HG03521 (cell line): Measurements from ENCODE around the gene C1orf35.
"Not testable (repeated sequence)": the region's sequence is repeated elsewhere in the genome, so short reads cannot be mapped to it uniquely, and the experiment has no call there.

ENCODE experiments used
- ATAC-seq: cut with Tn5 transposase; IDR thresholded peaks from one replicate; pipeline ENCODE4 v1.9.1; 2021; ENCODE audit warnings: mild to moderate bottlenecking, moderate library complexity; ENCODE audit not compliant: unreplicated experiment

C1orf35 gene

DNA sequence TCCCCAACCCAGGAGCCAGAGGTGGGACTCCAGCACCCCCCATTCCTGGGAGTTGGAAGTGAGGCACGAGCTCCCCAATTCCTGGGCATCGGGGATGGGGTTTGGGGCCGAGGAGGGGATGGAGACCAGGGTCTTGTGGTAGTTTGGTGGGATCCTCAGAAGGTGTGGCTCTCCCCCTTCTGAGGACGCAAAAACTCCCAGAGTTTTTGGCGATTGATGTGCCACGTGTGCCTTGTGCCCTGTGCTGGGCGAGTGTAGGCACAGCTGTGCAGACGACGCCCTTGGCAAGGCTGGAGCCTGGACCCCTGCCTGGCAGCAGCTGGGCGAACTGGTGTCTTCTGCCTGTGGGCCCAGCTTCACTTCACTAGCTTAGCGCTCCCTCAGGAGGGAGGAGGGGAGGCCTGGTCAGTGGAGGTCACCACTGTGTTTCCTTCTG lies 39.6 kb upstream of the C1orf35 start:
- no peak for ATAC-seq

DNA sequence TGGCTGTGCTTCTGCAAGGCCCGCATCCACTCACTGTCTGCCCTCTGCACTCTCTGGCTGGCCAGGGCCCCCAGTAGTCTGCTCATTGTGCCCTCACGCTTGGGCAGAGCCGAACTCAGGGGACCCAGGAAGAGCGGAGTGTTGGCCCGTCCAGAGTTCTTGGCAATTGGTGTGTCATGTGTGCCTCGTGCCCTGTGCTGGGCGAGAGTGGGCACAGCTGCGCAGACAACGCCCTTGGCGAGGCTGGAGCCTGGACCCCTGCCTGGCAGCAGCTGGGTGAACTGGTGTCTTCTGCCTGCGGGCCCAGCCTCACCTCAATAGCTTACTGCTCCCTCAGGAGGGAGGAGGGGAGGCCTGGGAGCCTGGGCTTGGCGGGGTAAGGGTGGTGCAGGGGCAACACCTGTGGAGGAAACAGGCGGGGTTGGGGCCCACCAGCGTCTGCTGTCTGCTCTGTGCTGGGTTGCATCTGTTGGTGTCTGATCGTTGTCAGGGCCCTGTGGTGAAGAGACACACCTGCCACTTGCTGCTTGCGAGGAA lies 39.1 kb upstream of the C1orf35 start:
- no peak for ATAC-seq

DNA sequence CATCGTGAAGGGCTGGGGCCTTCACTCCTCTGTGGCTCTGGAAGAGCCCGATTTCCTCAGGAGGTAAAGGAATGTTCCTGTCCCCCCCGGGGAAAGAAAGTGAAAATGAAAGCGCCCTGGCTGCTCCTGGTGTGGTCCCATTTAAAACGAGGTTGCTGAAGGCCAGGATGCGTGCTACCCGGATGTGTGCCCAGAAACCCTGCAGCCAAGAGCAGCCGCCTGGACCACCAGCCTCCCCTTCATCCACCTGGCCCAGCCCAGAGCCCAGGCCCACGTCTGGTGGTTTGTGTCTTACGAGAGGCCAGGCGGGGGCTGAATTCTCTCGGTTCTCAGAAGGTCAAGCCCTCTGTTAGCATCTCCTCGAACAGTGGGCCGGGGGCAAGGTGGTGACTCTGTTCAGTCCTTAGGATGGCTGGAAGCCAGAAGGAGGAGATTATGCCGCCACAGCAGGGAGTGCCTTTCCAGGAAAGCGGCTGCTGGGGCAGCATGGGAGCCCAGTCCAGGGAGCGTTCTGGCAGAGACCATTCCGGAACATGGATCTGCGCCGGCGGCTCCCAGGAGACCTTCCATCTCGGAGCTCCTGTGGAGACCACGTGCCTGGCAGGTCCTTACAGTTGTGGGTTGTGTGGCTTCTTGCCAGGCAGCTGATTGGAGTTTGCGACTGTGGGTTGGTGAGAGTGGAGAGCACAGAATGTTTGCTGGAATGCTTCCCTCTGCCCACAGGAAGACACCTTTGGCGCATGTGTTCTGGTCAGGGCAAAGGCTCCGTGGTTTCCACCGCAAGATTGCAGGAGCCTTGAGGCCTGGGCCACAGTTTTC lies 38.3 kb upstream of the C1orf35 start:
- ATAC-seq, result no peak

DNA sequence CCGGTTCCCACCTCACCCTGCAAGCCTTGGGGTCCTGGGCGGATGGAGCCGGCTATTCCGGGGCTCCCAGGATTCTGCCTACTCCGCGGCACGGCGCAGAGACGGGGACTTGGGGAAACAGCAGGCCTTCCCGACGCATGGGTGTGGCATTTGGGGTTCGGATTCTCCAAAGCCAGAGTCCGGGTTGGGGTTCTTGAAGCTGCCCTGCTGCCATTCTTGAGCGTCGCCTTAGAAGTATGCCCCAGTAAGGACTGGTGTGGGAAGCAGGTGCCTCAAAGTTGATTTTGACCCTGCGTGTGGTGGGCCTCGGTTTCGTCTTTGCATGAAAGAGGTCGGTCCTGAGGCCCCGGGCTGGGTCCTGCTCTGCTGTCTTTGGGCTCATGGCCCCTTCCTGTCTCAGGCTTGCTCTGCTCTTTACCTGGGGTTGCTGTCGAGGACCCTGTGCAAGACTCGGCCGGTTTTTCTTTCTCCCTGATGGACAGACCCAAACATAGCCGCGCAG lies 37.6 kb upstream of the C1orf35 start:
- ATAC-seq, result no peak

DNA sequence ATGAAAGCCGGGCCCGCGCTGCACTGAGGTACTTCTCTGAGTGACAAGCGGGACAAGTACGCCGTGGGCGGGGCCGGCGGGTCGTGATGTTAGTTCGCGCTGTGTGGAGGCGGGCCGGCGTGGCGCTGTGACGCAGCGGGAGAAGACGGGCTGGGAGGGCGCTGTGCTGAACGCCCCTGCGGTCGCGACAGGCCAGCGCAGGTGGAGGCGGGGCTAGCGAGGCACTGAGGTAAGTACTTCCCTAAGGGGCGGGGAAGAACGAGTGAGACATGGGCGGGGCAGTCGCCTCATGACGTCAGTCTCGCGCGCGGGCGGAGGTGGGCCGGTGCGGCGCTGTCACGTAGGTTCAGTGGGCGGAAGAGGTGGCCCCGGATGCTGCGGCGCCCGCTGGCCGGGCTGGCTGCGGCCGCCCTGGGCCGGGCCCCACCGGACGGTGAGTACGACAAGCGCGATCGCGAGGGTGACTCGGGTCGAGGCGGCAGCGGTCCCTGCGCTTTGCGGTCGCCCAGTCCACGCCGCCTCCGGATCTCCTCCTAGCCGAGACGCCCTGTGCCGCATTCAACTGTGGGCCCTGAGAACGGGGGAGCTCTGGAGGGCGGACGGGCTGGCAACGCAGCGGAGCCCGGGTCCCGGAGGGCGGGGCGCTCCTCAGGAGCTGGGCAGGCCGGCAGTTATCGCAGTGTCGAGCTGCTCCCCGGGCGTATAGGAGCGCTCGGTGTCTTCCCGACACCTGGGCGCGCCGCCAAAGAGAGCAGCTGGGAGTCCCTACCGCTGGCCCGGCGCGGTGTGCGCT lies 37.0 kb upstream of the C1orf35 start, which contains the start of gene GUK1:
Gene GUK1 (plus strand): TSS at position 349 of the 793 bp plus-strand sequence. CDS start 24 bp downstream, at position 373.
- peak; percentile 88 for ATAC-seq

DNA sequence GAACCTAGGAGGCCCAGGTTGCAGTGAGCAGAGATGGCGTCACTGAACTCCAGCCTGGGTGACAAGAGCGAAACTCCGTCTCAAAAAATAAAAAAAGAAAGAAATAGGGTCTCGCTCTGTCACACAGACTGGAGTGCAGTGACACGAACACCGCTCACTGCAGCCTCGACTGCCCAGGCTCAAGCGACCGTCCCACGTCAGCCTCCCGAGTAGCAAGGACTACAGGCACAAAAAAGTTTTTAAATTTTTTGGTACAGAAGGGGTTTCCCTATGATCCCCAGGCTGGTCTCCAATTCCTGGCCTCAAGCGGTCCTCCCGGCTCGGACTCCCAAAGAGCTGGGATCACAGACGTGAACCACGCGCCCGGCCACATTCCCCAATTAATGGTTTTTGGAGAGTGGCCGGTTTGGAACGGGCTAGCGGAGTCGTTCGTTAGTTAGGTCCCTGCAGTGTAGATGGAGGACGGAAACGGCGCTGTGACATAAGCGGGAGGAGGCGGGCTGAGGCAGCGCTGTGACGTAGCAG lies 36.3 kb upstream of the C1orf35 start:
- no peak for ATAC-seq

DNA sequence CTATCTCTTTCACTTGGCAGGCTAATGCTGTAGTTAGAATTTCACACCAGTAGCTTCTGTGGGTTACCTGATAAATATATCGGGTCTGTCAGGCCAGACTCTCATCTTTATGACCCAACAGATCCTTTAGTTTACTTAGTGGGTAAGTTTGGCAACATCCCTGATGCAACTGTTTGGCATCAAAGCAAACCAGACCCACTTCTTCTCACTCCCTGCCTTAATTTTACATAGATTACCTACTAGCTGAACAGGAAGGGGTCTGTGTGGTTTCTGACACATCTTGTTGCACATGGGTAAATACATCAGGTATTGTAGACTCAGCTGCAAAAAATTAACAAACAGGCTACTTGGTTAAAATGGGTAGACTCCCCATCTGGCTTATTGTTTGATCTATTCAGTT lies 33.8 kb upstream of the C1orf35 start:
- no peak for ATAC-seq

DNA sequence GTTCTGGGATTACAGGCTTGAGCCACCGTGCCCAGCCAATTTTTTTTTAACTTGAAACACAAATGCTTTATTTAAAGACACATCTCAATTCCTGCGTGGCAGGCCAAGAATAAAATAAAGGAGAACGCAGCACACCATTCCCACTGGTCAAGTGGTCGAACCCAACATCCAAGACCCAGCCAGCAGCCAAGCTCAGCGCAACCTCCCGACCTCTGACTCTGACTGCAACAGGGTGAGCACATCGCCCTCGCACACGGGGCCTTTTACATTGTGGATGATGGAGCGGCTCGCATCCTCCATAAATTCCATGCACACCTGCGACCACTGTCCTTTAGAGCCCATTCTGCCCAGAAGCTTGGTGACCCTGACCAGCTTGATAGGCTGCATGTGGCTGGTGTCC lies 31.5 kb upstream of the C1orf35 start:
- no peak for ATAC-seq

DNA sequence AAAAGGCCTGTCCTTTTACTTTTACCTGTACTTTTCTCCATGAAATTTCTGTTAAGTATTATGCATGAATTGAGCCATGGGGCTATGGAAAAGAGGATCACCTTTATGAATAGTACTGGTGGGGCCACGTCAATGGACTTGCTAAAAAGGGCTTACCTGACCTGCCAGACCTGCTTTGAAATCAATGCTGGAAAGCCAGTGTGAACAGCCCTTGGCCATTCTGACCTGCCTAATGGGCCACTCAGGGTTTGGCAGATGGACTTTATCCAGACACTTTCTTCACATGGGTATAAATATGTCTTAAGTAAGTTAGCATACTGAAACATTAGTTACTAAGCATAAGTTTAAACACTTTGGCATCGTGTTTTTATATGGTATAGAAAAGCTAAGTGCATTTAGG lies 28.6 kb upstream of the C1orf35 start:
- ATAC-seq, result no peak

DNA sequence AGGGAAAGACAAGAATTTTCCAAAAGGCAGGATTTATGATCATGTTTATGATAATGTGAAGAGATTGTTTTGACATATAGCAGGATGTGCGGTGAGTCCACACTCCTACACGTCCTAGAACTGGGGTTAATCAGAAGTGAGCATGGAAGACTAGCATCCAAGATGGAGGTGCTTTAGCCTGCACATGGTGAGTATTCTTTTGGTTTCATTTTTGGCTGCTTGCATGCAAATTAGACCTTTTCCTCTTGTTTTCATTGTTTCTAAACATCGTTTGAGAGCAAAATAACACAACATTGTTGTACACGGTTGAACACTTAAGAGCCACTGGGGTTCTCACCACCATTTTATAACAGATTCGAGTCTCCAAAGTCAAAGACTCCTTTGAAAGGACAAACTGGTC lies 22.1 kb upstream of the C1orf35 start:
- ATAC-seq, result no peak

DNA sequence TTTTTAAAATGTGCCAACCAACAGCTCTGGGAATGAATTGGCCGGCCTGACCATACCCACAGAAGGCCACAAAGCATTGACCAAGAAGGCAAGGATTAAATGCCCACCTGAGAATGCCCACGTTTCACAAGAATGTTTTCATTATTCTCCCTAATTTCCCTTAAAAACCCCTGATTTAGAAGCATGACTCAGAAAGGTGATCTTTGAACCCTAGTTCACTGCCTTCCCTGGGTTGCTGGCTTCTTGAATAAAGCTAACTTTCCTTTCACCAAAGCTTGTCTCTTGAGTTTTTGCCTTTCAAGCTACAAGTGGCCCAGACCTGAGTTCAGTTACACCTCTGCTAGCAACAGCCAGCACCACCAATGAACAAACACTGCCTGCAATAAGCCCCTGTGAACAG lies 20.4 kb upstream of the C1orf35 start:
- ATAC-seq, result no peak

DNA sequence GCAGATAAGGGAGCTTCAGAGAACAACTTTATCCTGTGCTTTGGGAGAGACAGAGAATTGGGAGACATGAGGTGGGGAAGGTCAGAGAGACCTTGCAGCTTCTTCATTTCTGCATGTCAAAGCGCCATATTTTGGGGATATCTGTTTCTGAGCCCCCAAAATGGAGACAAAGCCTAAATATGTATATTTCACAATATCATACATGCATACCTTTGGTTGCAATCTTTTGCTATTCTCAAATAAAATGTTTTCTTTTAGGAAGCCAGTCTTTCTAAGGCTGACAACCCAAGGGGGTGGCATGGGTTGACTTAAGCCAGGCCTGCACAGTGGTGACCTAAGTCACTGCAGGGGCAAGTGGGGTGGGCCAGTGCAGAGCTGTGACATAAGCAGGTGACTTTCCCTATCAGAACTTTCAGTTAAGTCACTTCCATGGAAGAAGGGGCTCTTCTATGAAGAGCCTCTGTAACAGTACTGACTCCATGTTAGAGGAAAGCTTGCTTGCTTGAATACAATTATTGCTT lies 19.9 kb upstream of the C1orf35 start:
- no peak for ATAC-seq

DNA sequence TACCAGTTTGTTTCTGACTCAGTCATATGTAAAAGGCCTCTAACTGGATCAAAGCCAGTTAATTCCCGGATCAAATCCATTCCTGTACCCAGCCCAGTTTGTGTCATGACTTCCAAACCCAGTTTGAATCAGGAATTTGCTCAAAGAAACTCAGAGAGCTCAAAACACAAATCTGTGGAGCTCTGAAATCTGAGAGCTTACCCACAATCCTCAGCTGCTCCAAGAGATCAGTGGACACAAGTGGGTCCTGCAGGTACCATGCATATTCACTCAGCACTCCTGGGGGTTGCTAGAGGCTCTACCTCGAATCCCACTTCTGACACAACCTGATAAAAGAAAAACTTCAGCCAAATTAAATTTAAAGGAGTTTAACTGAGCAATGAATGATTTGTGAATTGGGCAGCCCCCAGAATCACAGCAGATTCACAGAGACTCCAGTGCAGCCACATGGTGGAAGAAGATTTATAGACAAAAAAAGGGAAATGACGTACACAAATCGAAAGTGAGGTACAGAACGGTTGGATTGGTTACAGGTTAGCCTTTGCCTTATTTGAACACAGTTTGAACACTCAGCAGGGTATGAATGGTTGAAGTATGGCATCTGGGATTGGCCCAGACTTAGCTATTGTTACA lies 17.8 kb upstream of the C1orf35 start:
- ATAC-seq, result no peak

DNA sequence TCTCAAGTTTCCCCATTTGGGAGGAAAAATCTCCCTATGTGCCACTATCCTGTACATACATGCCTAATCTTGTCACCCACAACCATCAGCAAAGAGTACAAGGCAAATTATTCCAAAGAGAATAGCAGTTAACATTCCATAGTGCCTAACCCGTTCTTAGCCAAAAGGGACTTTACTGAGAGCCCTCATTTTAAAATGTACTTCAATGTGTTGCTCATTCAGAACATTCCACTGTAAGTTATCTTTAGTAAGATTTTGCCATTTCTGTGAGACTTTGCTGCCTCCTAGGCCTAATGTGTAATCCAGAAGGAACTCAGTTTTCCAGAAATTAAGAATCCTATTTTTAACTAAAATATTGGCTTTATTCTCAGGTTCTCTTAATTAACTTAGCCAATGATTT lies 17.2 kb upstream of the C1orf35 start:
- no peak for ATAC-seq

DNA sequence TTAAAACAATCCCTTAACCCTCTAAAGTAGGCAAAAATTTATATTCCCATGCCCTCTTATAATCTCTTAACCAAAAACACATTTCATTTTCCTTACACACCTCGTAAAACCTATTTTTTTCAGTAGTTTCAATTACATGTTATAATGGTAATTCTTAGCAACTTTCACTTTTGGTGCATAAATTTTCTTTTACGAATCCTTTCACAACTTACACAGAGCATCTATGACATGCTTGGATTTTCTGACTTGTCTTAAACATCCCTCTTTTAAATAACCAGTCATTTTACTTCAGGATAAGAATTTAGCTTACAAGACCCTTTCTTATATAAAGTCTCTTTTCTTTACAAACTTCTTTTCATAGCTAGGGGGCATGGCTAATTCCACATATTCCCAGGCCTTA lies 14.9 kb upstream of the C1orf35 start:
- ATAC-seq, result no peak

DNA sequence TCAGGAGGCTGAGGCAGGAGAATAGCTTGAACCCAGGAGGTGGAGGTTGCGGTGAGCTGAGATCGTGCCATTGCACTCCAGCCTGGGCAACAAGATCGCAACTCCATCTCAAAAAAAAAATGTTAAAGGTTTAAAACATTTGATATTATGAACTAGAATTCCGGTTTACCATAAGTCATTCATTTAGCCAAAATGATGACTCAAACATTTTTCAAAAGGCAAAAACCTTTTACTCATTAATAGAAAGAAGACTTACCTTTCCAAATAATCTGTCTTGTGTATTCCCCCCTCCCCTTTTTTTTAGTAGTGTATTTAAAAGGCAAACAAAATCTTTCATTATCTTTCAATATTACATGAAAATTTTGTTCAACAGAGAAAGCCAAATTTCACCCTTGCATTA lies 14.2 kb upstream of the C1orf35 start:
- ATAC-seq, result no peak

DNA sequence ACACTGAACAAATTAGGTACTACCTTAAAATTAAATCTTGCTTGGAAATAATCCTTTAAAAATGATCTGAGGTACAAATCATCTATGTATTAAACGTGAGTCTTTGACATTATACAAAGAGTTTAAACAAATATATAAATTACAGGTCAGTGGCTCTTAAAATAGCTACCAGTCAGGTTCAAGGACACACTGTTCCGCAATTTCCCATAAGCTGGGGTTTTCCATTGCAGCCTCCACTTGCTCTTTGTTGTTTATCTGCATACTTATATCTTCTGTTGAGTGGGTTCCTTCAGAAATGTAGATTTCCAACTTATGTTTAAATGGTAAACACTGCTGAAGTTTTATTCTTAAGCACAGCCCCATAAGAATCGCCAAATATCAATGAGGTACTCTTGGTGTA lies 11.7 kb upstream of the C1orf35 start:
- no peak for ATAC-seq

DNA sequence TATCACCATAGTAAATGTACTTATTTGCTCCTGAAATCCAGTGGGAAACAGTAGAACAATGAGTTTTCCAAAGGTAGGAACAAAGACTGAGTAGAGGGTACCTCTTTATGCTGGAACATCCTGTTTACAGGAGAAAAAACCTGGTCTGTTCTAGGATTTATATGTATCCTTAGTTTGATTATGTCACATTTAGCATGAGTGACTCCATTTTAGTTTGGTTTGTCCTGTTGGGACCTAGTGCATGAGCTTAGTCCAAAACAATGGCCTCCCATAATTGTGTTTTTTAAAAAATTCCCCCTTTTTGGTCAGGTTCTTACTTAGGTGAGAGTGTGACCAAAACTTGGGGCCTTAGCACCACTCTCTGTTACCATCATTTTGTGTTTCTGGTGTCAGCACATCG lies 9.5 kb upstream of the C1orf35 start:
- ATAC-seq, result no peak

DNA sequence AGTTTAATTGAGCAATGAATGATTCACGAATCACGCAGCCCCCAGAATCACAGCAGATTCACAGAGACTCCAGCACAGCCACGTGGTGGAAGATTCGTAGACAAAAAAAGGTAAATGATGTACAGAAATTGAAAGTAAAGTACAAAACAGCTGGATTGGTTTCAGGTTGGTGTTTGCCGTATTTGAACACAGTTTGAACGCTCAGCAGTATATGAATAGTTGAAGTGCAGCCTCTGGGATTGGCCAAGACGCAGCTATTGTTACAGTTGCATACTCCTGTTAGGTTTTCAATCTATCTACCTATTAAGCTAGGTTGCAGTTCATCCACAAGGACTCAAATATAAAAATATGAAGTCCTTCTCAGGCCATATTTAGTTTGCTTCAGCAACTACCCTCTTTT lies 9.0 kb upstream of the C1orf35 start:
- no peak for ATAC-seq

DNA sequence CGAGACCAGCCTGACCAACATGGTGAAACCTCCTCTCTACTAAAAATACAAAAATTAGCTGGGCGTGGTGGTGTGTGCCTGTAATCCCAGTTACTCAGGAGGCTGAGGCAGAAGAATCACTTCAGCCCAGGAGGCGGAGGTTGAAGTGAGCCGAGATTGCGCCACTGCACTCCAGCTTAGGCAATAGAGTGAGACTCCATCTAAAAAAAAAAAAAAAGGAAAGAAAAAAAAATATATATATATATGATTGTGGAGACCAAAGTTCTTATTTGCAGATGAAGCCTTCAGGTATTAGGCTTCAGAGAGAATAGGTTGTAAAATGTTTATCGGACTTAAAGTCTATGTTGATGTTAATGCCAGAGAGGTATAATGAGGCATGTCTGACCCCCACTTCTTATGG lies 8.2 kb upstream of the C1orf35 start:
- not testable (repeated sequence) for ATAC-seq

DNA sequence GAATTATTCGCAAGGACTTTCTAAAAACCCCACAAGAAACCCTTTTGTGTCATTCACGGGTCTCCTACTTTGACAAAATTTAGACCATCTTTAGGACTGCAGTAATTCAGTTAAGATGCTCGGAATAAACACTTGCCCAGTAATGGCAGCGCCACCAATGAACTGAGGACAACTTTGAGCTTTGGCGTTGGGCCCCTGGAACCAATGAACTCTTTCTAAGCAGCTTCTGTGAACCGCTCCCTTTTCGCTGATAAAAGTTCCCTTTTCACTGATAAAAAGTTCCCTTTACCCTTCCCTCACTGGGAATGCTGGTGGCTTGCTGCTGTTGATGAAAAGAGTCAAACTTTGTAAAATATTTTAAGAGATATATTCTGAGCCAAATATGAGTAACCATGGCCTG lies 7.4 kb upstream of the C1orf35 start:
- no peak for ATAC-seq
